B cell (primary cell): ENCODE measurements around the gene POLDIP3. TPM values are rescaled to one million over a fixed set of nuclear protein-coding genes. Genes with fewer than 3 reads are reported as not detected.

ENCODE experiments used
- ATAC-seq: fragments of 200-7000 bp; cut with Tn5 transposase; one replicate; pipeline ENCODE4 v1.10.0; 2021; ENCODE audit warnings: low read depth, mild to moderate bottlenecking, moderate number of reproducible peaks, moderate library complexity
- CTCF ChIA-PET: fragments of 350-600 bp; sonication (Branson Sonifier 250); formaldehyde crosslinking; loops from one replicate; lab custom pipeline; 2021; ENCODE audit warnings: antibody characterized with exemption, inconsistent platforms; lab: Charles Lee
- POLR2A ChIA-PET: fragments of 350-600 bp; sonication (Branson Sonifier 250); formaldehyde crosslinking; loops from one replicate; lab custom pipeline; 2021; ENCODE audit warnings: antibody characterized with exemption; lab: Charles Lee
- DNase-seq: peaks from one replicate; pipeline ENCODE4 v3.0.0; 2013
- H2AFZ ChIP-seq: 2 replicates; pipeline ENCODE4 v1.6.1; 2012; ENCODE audit warnings: mild to moderate bottlenecking, low read depth, low read length; ENCODE audit not compliant: insufficient read depth, poor library complexity, severe bottlenecking
- H3K27ac ChIP-seq, 2 donors: 1 replicate in 1 of 2; 2 replicates in 1 of 2; pipeline ENCODE4 v1.5.1; 2012 to 2013; ENCODE audit warnings: low read length in 2 of 2, mild to moderate bottlenecking in 2 of 2, moderate library complexity in 1 of 2
- H3K27me3 ChIP-seq, 4 experiments: fragments of 200-600 bp in 1 of 4; sonication (generic) in 1 of 4; replicated peaks in 1 of 4; 1 replicate in 2 of 4; 2 replicates in 2 of 4; pipeline versions ENCODE4 v1.6.1 to v1.7.0; 2013 to 2016; ENCODE audit warnings: low read length in 3 of 4, mild to moderate bottlenecking in 2 of 4, mixed read lengths in 1 of 4, moderate library complexity in 1 of 4; ENCODE audit not compliant: insufficient read depth in 4 of 4, control insufficient read depth in 3 of 4; ENCODE audit errors: control extremely low read depth in 1 of 4
- H3K36me3 ChIP-seq, 2 experiments: replicated peaks in 1 of 2; 1 replicate in 1 of 2; 2 replicates in 1 of 2; pipeline versions ENCODE4 v1.6.1 to v1.7.1; 2013; ENCODE audit warnings: low read length in 1 of 2; ENCODE audit not compliant: insufficient read depth in 2 of 2, control insufficient read depth in 1 of 2; ENCODE audit errors: control extremely low read depth in 1 of 2, extremely low read depth in 1 of 2
- H3K4me1 ChIP-seq, 2 donors: fragments of 200-600 bp in 1 of 2; sonication (generic) in 1 of 2; 1 replicate in 1 of 2; 2 replicates in 1 of 2; pipeline versions ENCODE4 v1.5.1 to v1.6.1; 2013 to 2017; ENCODE audit warnings: low read length in 2 of 2; ENCODE audit not compliant: control insufficient read depth in 2 of 2, insufficient read depth in 2 of 2
- H3K4me2 ChIP-seq: replicated peaks from 2 replicates; pipeline ENCODE3; 2012; ENCODE audit warnings: mild to moderate bottlenecking, low read depth, low read length; ENCODE audit not compliant: poor library complexity, severe bottlenecking
- H3K4me3 ChIP-seq, 5 experiments: fragments of 200-600 bp in 1 of 5; sonication (generic) in 1 of 5; 1 replicate in 3 of 5; 2 replicates in 2 of 5; pipeline versions ENCODE4 v1.5.1 to v1.7.0; 2011 to 2016; ENCODE audit warnings: low read length in 4 of 5, mild to moderate bottlenecking in 4 of 5, low read depth in 2 of 5, control low read depth in 1 of 5, moderate library complexity in 1 of 5; ENCODE audit not compliant: insufficient read depth in 1 of 5; ENCODE audit errors: control extremely low read depth in 1 of 5, extremely low read depth in 1 of 5
- H3K79me2 ChIP-seq: fragments of 200-600 bp; sonication (generic); one replicate; pipeline ENCODE4 v1.6.0; 2016; ENCODE audit warnings: low read length; ENCODE audit not compliant: control insufficient read depth, insufficient read depth
- H3K9ac ChIP-seq: fragments of 200-600 bp; sonication (generic); 2 replicates; pipeline ENCODE4 v1.6.1; 2017; ENCODE audit warnings: mild to moderate bottlenecking, low read length, moderate library complexity
- H3K9me3 ChIP-seq, 3 donors: one replicate each; pipeline versions ENCODE4 v1.6.1 to v1.7.1; 2013; ENCODE audit warnings: low read length in 2 of 3; ENCODE audit not compliant: control insufficient read depth in 2 of 3, insufficient read depth in 1 of 3; ENCODE audit errors: control extremely low read depth in 1 of 3
- H4K20me1 ChIP-seq: 2 replicates; pipeline ENCODE4 v1.6.0; 2012; ENCODE audit warnings: mild to moderate bottlenecking, low read length; ENCODE audit not compliant: insufficient read depth, control insufficient read depth, poor library complexity, severe bottlenecking
- H3K27ac Mint-ChIP-seq: one replicate; pipeline ENCODE4 v1.8.0; 2021; ENCODE audit warnings: mixed read lengths
- H3K27me3 Mint-ChIP-seq: one replicate; pipeline ENCODE4 v1.8.0; 2021; ENCODE audit warnings: mixed read lengths
- H3K4me1 Mint-ChIP-seq: one replicate; pipeline ENCODE4 v1.8.0; 2021; ENCODE audit warnings: mixed read lengths
- H3K4me3 Mint-ChIP-seq: one replicate; pipeline ENCODE4 v1.8.0; 2021; ENCODE audit warnings: mixed read lengths
- H3K9me3 Mint-ChIP-seq: one replicate; pipeline ENCODE4 v1.8.0; 2022; ENCODE audit warnings: mixed read lengths; ENCODE audit not compliant: insufficient read depth
- CTCF ChIP-seq: fragments of 200-600 bp; IDR thresholded peaks from one replicate; pipeline ENCODE4 v1.8.0; 2022; ENCODE audit warnings: antibody characterized with exemption, mild to moderate bottlenecking
- EZH2 ChIP-seq: IDR thresholded peaks from 2 replicates; pipeline ENCODE4 v1.6.1; 2012; ENCODE audit warnings: borderline replicate concordance, low read depth, mild to moderate bottlenecking, moderate library complexity, low read length; ENCODE audit not compliant: insufficient read depth, poor library complexity, severe bottlenecking
- WGBS: methylation state at CpG from one replicate; pipeline ENCODE4 v1.1.5; 2013; ENCODE audit warnings: missing lambda C conversion rate; ENCODE audit not compliant: insufficient coverage; 5-methylcytosine and 5-hydroxymethylcytosine counted together
- intact Hi-C: fragments of 100-400 bp; cut with micrococcal nuclease; formaldehyde crosslinking; loops from one replicate; pipeline ENCODE4 v1.10.0; 2022
- polyA plus RNA-seq: library from polyadenylated mRNA; depleted of rRNA; stranded (reverse); fragments of >200 nt; gene quantifications from 2 replicates; pipeline ENCODE4 v1.2.3, GENCODE V29; 2012
- total RNA-seq, 2 donors: library from RNA; stranded (reverse); fragments of 120-200 nt in 1 of 2; gene quantifications; 1 replicate in 1 of 2; 2 replicates in 1 of 2; pipeline versions ENCODE4 v1.2.3 to v1.2.4, GENCODE V29; 2013 to 2022

Gene POLDIP3
- total and polyA plus RNA-seq, 2 donors (not counting 1 experiment from before 2014, with no cell fraction given), result 44.9 to 86.5 TPM

- H3K27me3 Mint-ChIP-seq, result no peaks in the 10 kb centered on the region
- Histone ChIP-seq H3K4me1 (no peaks in the 10 kb centered on the region), H3K4me2 (no peak overlapping the region), H3K27ac (no peak overlapping the region), H4K20me1 (no peaks in the 10 kb centered on the region), H3K36me3 (peaks cover 8 to 79% of the 10 kb centered on the region in 2 experiments), H3K9ac (no peak overlapping the region), H3K27me3 (no peaks in the 10 kb centered on the region), H3K4me3 (no peak overlapping the region), H2AFZ (no peak overlapping the region), H3K79me2 (peaks cover 5% of the 10 kb centered on the region), H3K9me3 (no peaks in the 10 kb centered on the region)
- WGBS, result 71% methylated on average over 1 of the region's 5 CpGs
- peaks cover 6% of the 10 kb centered on the region for H3K4me1 Mint-ChIP-seq
- no peak for ATAC-seq
- DNase-seq, result no peak
- CTCF ChIA-PET, result interaction anchor here (1.7 kb wide), 1 partner anchor 27 kb away, joined by 4 read pairs; no protein-coding TSS in a partner anchor
- POLR2A ChIA-PET, result interaction anchor here (0.7 kb wide), 1 partner anchor 348 kb away, joined by 6 read pairs; no protein-coding TSS in a partner anchor
- intact Hi-C loops, result no loop called here
- no peak overlapping the region for H3K4me3 Mint-ChIP-seq
- TF ChIP-seq EZH2 (no peak), CTCF (no peak)
- no peaks in the 10 kb centered on the region for H3K9me3 Mint-ChIP-seq
- peak overlapping the region; percentile 34 for H3K27ac Mint-ChIP-seq
These were observed 27.0 kb downstream of the POLDIP3 start for GRCh38 chr22:42587588-42588175.

GRCh38 chr22:42586381-42586780 lies 28.3 kb downstream of the POLDIP3 start:
- H3K4me2 ChIP-seq, result no peak overlapping the region
- H3K4me1 ChIP-seq, result peaks cover 4 to 6% of the 10 kb centered on the region in 2 donors
- H3K79me2 ChIP-seq, result peaks cover 9% of the 10 kb centered on the region
- no peak overlapping the region for H3K4me3 ChIP-seq
- intact Hi-C loops, result no loop called here
- Mint-ChIP-seq H3K4me1 (peaks cover 13% of the 10 kb centered on the region), H3K4me3 (no peak overlapping the region), H3K27ac (peak overlapping the region; percentile 43), H3K9me3 (no peaks in the 10 kb centered on the region), H3K27me3 (no peaks in the 10 kb centered on the region)
- no peaks in the 10 kb centered on the region for H4K20me1 ChIP-seq
- no peak for TF ChIP-seq CTCF
- no peak for TF ChIP-seq EZH2
- CTCF ChIA-PET, result no interaction called here
- H3K27ac ChIP-seq, result no peak overlapping the region
- no peak for ATAC-seq
- H3K27me3 ChIP-seq, result no peaks in the 10 kb centered on the region
- WGBS, result 100% methylated on average over 4 of the region's 4 CpGs
- H3K9ac ChIP-seq, result no peak overlapping the region
- H3K36me3 ChIP-seq, result peaks cover 8 to 67% of the 10 kb centered on the region in 2 experiments
- POLR2A ChIA-PET, result no interaction called here
- no peak overlapping the region for H2AFZ ChIP-seq
- DNase-seq, result no peak
- no peaks in the 10 kb centered on the region for H3K9me3 ChIP-seq
